Osteocyte (in vitro differentiated cells): ENCODE results near the gene SH3BP5L. TPM values are rescaled to one million over a fixed set of nuclear protein-coding genes. Genes with fewer than 3 reads are reported as not detected.

Experiments used
- DNase-seq: peaks from one replicate; pipeline ENCODE4 v3.0.0; 2021; ENCODE audit warnings: mixed read lengths; ENCODE audit not compliant: unreplicated experiment; ENCODE audit errors: extremely low spot score
- H3K27ac Mint-ChIP-seq: one replicate; pipeline ENCODE4 v1.8.0; 2021; ENCODE audit warnings: mild to moderate bottlenecking, mixed read lengths; ENCODE audit not compliant: unreplicated experiment
- H3K27me3 Mint-ChIP-seq: one replicate; pipeline ENCODE4 v1.8.0; 2021; ENCODE audit warnings: mixed read lengths; ENCODE audit not compliant: unreplicated experiment
- H3K36me3 Mint-ChIP-seq: one replicate; pipeline ENCODE4 v1.8.0; 2021; ENCODE audit warnings: mixed read lengths; ENCODE audit not compliant: unreplicated experiment
- H3K4me1 Mint-ChIP-seq: one replicate; pipeline ENCODE4 v1.8.0; 2021; ENCODE audit warnings: mixed read lengths; ENCODE audit not compliant: unreplicated experiment
- H3K4me3 Mint-ChIP-seq: one replicate; pipeline ENCODE4 v1.8.0; 2021; ENCODE audit warnings: mild to moderate bottlenecking, moderate library complexity, mixed read lengths; ENCODE audit not compliant: unreplicated experiment
- H3K9me3 Mint-ChIP-seq: one replicate; pipeline ENCODE4 v1.8.0; 2021; ENCODE audit warnings: mixed read lengths; ENCODE audit not compliant: unreplicated experiment
- CTCF ChIP-seq: fragments of 200-600 bp; sonication (generic); IDR thresholded peaks from 2 replicates; pipeline ENCODE4 v1.5.0; 2021; ENCODE audit warnings: antibody characterized with exemption, mild to moderate bottlenecking, moderate library complexity
- microRNA-seq: library from miRNA; unstranded; fragments of <30 nt; microRNA quantifications from one replicate; pipeline ENCODE4 v1.1.0, GENCODE V29; 2020; ENCODE audit not compliant: unreplicated experiment
- total RNA-seq: library from RNA; stranded (reverse); gene quantifications from 2 replicates; pipeline ENCODE4 v1.2.1, GENCODE V29; 2021

SH3BP5L gene
- total RNA-seq, 1 donor from 2014 or later: 32.4 TPM

- H3K27me3 Mint-ChIP-seq: no peaks in the 10 kb centered on the region
- H3K36me3 Mint-ChIP-seq: no peaks in the 10 kb centered on the region
- DNase-seq: no peak
- H3K9me3 Mint-ChIP-seq: peaks cover 26% of the 10 kb centered on the region
- H3K4me1 Mint-ChIP-seq: no peaks in the 10 kb centered on the region
- H3K27ac Mint-ChIP-seq: no peak overlapping the region
- no peak for TF ChIP-seq CTCF
- H3K4me3 Mint-ChIP-seq: no peak overlapping the region
Measured at GRCh38 chr1:248778906-248779305, 46.8 kb downstream of the SH3BP5L start.

- Mint-ChIP-seq H3K27ac (no peak overlapping the region), H3K27me3 (no peaks in the 10 kb centered on the region), H3K9me3 (peaks cover 24% of the 10 kb centered on the region), H3K4me1 (no peaks in the 10 kb centered on the region), H3K36me3 (no peaks in the 10 kb centered on the region), H3K4me3 (no peak overlapping the region)
- no peak for DNase-seq
- no peak for TF ChIP-seq CTCF
Measured at GRCh38 chr1:248776991-248777390, 48.7 kb downstream of the SH3BP5L start.

GRCh38 chr1:248775441-248775840 is 50.3 kb downstream of the SH3BP5L start:
- peaks cover 22% of the 10 kb centered on the region for H3K9me3 Mint-ChIP-seq
- H3K27ac Mint-ChIP-seq: no peak overlapping the region
- H3K4me3 Mint-ChIP-seq: no peak overlapping the region
- no peaks in the 10 kb centered on the region for H3K36me3 Mint-ChIP-seq
- DNase-seq: no peak
- H3K27me3 Mint-ChIP-seq: no peaks in the 10 kb centered on the region
- no peaks in the 10 kb centered on the region for H3K4me1 Mint-ChIP-seq
- TF ChIP-seq CTCF: no peak

Small RNA genes within 50 kb of the gene (microRNA-seq; reads per million reads assigned to microRNA genes)
- not detected for gene MIR3124

Other genes with a start within 250 kb of the SH3BP5L start
- not detected in 2 replicates for gene OR2T10, start 228.2 kb downstream of the SH3BP5L start, total RNA-seq
- gene OR2T11, start 190.8 kb downstream of the SH3BP5L start, total RNA-seq: not detected in 2 replicates
- gene OR2T35, start 180.6 kb downstream of the SH3BP5L start, total RNA-seq: not detected in 2 replicates
- gene OR2T27, start 170.4 kb downstream of the SH3BP5L start, total RNA-seq: not detected in 2 replicates
- not detected in 2 replicates for gene OR14I1, start 123.1 kb downstream of the SH3BP5L start, total RNA-seq
- not detected in 2 replicates for gene LYPD8, start 70.2 kb downstream of the SH3BP5L start, total RNA-seq
- gene ZNF672, start 12.3 kb upstream of the SH3BP5L start, total RNA-seq: 21.1 and 24.1 TPM in 2 replicates
- gene ZNF692, start 33.2 kb upstream of the SH3BP5L start, total RNA-seq: 32.1 and 39.9 TPM in 2 replicates
- gene PGBD2, start 80.3 kb upstream of the SH3BP5L start, total RNA-seq: 8.3 and 9.4 TPM in 2 replicates